ENCODE results near the gene AOX1. TPM values are rescaled to one million over a fixed set of nuclear protein-coding genes. Genes with fewer than 3 reads are reported as not detected.

AOX1 gene
- total RNA-seq, 1 donor from 2014 or later = 16.8 TPM

- TF ChIP-seq, protein P1, sequence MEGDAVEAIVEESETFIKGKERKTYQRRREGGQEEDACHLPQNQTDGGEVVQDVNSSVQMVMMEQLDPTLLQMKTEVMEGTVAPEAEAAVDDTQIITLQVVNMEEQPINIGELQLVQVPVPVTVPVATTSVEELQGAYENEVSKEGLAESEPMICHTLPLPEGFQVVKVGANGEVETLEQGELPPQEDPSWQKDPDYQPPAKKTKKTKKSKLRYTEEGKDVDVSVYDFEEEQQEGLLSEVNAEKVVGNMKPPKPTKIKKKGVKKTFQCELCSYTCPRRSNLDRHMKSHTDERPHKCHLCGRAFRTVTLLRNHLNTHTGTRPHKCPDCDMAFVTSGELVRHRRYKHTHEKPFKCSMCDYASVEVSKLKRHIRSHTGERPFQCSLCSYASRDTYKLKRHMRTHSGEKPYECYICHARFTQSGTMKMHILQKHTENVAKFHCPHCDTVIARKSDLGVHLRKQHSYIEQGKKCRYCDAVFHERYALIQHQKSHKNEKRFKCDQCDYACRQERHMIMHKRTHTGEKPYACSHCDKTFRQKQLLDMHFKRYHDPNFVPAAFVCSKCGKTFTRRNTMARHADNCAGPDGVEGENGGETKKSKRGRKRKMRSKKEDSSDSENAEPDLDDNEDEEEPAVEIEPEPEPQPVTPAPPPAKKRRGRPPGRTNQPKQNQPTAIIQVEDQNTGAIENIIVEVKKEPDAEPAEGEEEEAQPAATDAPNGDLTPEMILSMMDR (conservative IDR thresholded peaks at IDR 0.05; ENCODE audit: low read depth, low read length) = no peak
- no peak overlapping the region for H3K4me3 ChIP-seq (ENCODE audit: low read depth, low read length)
- DNase-seq (ENCODE audit: low read depth) = no peak
These were observed 27.9 kb downstream of the AOX1 start for GRCh38 chr2:200613692-200614091.

- no peak overlapping the region for H3K4me3 ChIP-seq (ENCODE audit: low read depth, low read length)
- TF ChIP-seq, protein P1 (conservative IDR thresholded peaks at IDR 0.05; ENCODE audit: low read depth, low read length) = no peak
- no peak for DNase-seq (ENCODE audit: low read depth)
These were observed 28.4 kb downstream of the AOX1 start for GRCh38 chr2:200614249-200614648.

- peak; percentile 70 for DNase-seq (ENCODE audit: low read depth)
- H3K4me3 ChIP-seq (ENCODE audit: low read depth, low read length) = no peak overlapping the region
- TF ChIP-seq, protein P1 (conservative IDR thresholded peaks at IDR 0.05; ENCODE audit: low read depth, low read length) = peak; percentile 24
These were observed 29.4 kb downstream of the AOX1 start for GRCh38 chr2:200615247-200615646.

- no peak for DNase-seq (ENCODE audit: low read depth)
- peak overlapping the region; percentile 18 for H3K4me3 ChIP-seq (ENCODE audit: low read depth, low read length)
- TF ChIP-seq, protein P1 (conservative IDR thresholded peaks at IDR 0.05; ENCODE audit: low read depth, low read length) = peak; percentile 6
These were observed 30.4 kb downstream of the AOX1 start for GRCh38 chr2:200616193-200616592.

DNA sequence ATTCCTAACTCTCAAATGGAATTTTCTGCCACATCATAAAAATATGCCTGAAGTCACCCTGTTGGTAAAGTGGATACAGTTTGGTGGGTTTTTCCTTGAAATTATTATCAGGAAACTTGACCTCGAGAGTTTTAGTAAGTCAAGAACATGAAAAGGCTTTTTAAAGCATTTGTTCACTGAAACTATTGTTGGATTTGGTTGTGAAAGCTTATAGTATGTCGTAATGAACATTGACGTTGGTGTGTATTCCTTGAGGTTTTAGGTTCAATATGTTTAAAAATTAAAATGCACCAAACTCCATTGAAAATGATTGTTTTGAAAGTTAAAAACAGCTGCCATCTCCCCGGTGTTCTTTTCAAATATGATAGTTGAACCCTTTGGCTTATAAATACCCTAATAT lies 30.8 kb downstream of the AOX1 start:
- peak overlapping the region; percentile 18 for H3K4me3 ChIP-seq (ENCODE audit: low read depth, low read length)
- TF ChIP-seq, protein P1 (conservative IDR thresholded peaks at IDR 0.05; ENCODE audit: low read depth, low read length) = no peak
- no peak for DNase-seq (ENCODE audit: low read depth)

DNA sequence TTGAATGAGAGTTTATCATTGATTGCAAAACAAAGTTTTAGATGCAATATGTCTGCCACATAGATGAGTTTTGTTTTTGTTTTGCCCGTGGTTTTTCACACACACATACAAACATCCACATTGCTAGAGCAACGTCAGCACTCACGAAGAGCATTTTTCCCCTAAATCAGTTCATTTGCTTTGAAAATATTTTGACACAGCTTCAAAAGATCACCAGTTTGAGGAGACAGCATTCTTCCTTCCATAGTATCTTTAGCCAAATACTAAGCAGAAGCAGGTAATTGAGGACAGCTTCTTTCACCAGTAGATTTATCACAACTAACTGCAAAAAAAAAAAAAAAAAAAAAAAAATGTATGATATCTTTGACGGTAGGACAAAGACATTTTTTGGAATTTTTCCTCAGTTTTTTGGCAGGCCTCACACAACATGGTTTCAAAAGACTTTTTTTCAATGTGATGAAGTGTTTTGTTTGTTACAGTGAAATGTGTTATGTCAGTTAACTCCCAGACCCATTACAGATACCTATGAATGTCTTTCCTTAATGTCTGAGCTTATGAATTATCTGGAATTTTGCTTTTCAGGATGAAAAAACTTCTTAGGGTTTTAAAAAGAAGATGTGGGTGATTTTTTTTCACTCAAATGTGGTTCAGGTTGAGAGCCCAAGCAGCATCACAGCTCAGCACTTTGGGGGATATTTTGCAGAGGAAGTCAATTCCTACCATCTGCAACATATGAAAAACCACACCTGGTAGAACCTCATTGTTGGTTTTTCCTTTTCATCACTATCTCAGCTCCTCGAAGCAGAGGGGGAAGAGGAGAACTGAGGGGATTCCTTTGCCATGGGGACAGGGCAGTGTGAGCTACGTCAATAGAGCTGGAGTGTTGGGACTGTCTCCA lies 31.6 kb downstream of the AOX1 start:
- DNase-seq (ENCODE audit: low read depth) = no peak
- TF ChIP-seq, protein P1 (conservative IDR thresholded peaks at IDR 0.05; ENCODE audit: low read depth, low read length) = no peak
- no peak overlapping the region for H3K4me3 ChIP-seq (ENCODE audit: low read depth, low read length)

DNA sequence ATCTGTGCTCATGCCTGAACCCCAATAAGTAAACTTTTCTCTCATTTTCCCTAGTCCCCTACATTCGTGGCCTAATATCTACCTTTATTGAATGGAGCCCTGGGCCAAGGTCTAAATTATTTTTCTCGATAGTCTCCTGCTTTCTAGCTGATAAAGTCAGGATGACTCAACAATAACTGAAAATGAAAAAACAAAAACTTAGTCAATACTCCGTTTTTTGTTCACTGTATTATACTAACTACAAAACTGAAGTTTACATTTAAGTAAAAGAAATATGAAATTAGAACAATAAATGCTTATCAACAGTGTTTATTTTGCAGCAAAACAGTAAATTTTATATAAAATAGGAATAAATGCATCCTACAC lies 32.2 kb downstream of the AOX1 start:
- TF ChIP-seq, protein P1 (conservative IDR thresholded peaks at IDR 0.05; ENCODE audit: low read depth, low read length) = no peak
- H3K4me3 ChIP-seq (ENCODE audit: low read depth, low read length) = no peak overlapping the region
- no peak for DNase-seq (ENCODE audit: low read depth)

Measured in epithelial cell of proximal tubule (primary cell).